ENCODE measurements around the gene RAB3C.

GRCh38 chr5:58786035-58786434, 203.2 kb downstream of the RAB3C start:
- TF ChIP-seq CTCF (IDR thresholded peaks at IDR 0.05 in 8 of 11, conservative IDR thresholded peaks at IDR 0.05 in 3 of 11) (no peak), POLR2A (IDR thresholded peaks at IDR 0.05) (no peak), POLR2AphosphoS5 (IDR thresholded peaks at IDR 0.05) (no peak)

Data from spleen (tissue), 7 donors.